Measurements from ENCODE around the gene GOT1. TPM values are rescaled to one million over a fixed set of nuclear protein-coding genes. Genes with fewer than 3 reads are reported as not detected.

The GOT1 gene
- total and polyA plus RNA-seq, 2 of the 8 experiments (the other 6 are each of a cell fraction or from before 2014, with no cell fraction given) = 16.7 to 47.0 TPM

DNA sequence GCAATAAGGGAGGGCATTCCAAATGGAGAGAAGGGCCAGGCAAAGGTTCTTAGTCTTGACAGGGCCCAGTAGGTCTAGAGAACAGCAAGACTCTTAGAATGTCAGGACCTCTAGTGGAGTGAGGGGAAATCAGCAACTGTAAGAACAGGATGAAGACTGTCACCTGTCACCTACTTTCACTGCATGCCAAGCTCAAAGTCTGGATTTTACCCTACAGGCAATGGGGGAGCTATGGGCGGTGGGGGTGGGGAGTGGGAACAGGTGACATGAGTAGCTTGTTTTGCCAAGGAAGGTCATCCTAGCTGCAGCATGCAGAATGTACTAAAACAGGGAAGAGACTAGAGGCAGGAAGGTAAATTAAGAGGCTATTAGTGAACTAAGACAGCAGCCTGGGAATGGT lies 18.3 kb downstream of the GOT1 start:
- no peak overlapping the region for H2BK120ac ChIP-seq (replicated peaks; ENCODE audit: low read depth, low read length)
- no peak overlapping the region for H2BK15ac ChIP-seq (ENCODE audit: low read length)
- H4K91ac ChIP-seq (replicated peaks; ENCODE audit: insufficient read length, low read length) = no peak overlapping the region
- no peak overlapping the region for H3K27ac ChIP-seq (ENCODE audit: low read depth, low read length)
- H3K36me3 ChIP-seq (ENCODE audit: control insufficient read depth in 2 of 4, insufficient read depth in 4 of 4, low read length in 3 of 4) = no peaks in the 10 kb centered on the region
- POLR2A ChIA-PET (ENCODE audit: partially characterized antibody) = interaction anchor here (1.1 to 2.2 kb wide), 4 partner anchors 9 to 18 kb away, joined by 3 to 6 read pairs (median 4); partner anchors contain the start of gene GOT1
- H3K9ac ChIP-seq (replicated peaks in 1 of 4; ENCODE audit: extremely low read depth in 1 of 4, low read depth in 3 of 4, low read length in 3 of 4) = no peak overlapping the region
- no peaks in the 10 kb centered on the region for H3K9me3 ChIP-seq (ENCODE audit: insufficient read depth in 2 of 2, low read depth in 1 of 2, low read length in 1 of 2)
- no peak overlapping the region for H3K18ac ChIP-seq (ENCODE audit: extremely low read depth, low read length)
- peaks cover 3% of the 10 kb centered on the region; the same call in 1 of the 2 replicates for H3K79me1 ChIP-seq (ENCODE audit: low read depth, low read length)
- no peak overlapping the region for H2AK5ac ChIP-seq (ENCODE audit: low read depth, low read length)
- H2BK20ac ChIP-seq (ENCODE audit: low read length) = no peak overlapping the region
- H2AFZ ChIP-seq (ENCODE audit: low read length) = no peak overlapping the region
- peak in 1 of 2 experiments; percentile 19; a peak in 1 of 4 replicates for TF ChIP-seq RAD21 (IDR thresholded peaks at IDR 0.05 in 1 of 2, conservative IDR thresholded peaks at IDR 0.05 in 1 of 2; ENCODE audit: low read depth in 2 of 2, low read length in 2 of 2)
- no peak for TF ChIP-seq RBBP5 (IDR thresholded peaks at IDR 0.05; ENCODE audit: borderline replicate concordance, low read depth, low read length)
- no peak overlapping the region for H3K4me3 ChIP-seq (ENCODE audit: extremely low read depth in 1 of 4, insufficient read depth in 2 of 4, low read depth in 3 of 4, low read length in 4 of 4)
- H3K23ac ChIP-seq (ENCODE audit: insufficient read length) = no peak overlapping the region
- H3K4me2 ChIP-seq (ENCODE audit: insufficient read depth in 1 of 2, low read depth in 2 of 2, low read length in 2 of 2) = no peak overlapping the region
- no peaks in the 10 kb centered on the region for H3K4me1 ChIP-seq (replicated peaks in 1 of 4; ENCODE audit: control insufficient read depth in 3 of 4, insufficient read depth in 4 of 4, low read length in 3 of 4)
- no peak overlapping the region for H4K5ac ChIP-seq (ENCODE audit: insufficient read length, low read depth, low read length)
- H3K79me2 ChIP-seq (ENCODE audit: control insufficient read depth in 1 of 2, insufficient read depth in 2 of 2, low read length in 2 of 2) = no peaks in the 10 kb centered on the region
- CTCF ChIA-PET (ENCODE audit: partially characterized antibody) = interaction anchor here (0.7 to 2.4 kb wide), 8 partner anchors 9 to 93 kb away, joined by 3 to 9 read pairs (median 4); no protein-coding TSS in a partner anchor
- H3K23me2 ChIP-seq (ENCODE audit: low read depth, low read length) = no peaks in the 10 kb centered on the region
- no peak overlapping the region for H2BK5ac ChIP-seq (ENCODE audit: low read depth, low read length)
- no CpG with 5 or more reads among the region's 1 CpG for WGBS, 2 experiments (ENCODE audit: extremely low coverage in 1 of 2, insufficient coverage in 1 of 2, insufficient read length in 1 of 2, insufficient replicate concordance in 2 of 2, low coverage in 1 of 2, low lambda C conversion rate in 2 of 2, missing lambda C conversion rate in 1 of 2)
- no peak overlapping the region for H3K56ac ChIP-seq (replicated peaks; ENCODE audit: insufficient read length, low read depth, low read length)
- H4K8ac ChIP-seq (ENCODE audit: extremely low read depth, insufficient read depth, low read length) = no peak overlapping the region
- peaks cover 0 to 4% of the 10 kb centered on the region in 2 experiments for H4K20me1 ChIP-seq (replicated peaks in 1 of 2; ENCODE audit: control insufficient read depth in 1 of 2, insufficient read depth in 2 of 2, low read length in 2 of 2)
- no peak overlapping the region for H2BK12ac ChIP-seq (ENCODE audit: low read depth, low read length)
- no peak overlapping the region for H3K4ac ChIP-seq (replicated peaks; ENCODE audit: insufficient read length, low read depth, low read length)
- H3K14ac ChIP-seq (ENCODE audit: insufficient read length) = no peak overlapping the region
- FAIRE-seq = no peak
- no peaks in the 10 kb centered on the region for H3K27me3 ChIP-seq (replicated peaks in 1 of 4; ENCODE audit: control insufficient read depth in 3 of 4, extremely low read depth in 1 of 4, insufficient read depth in 3 of 4, low read length in 3 of 4)
- no peak for DNase-seq (ENCODE audit: low read depth in 1 of 2, low spot score in 2 of 2)

Data from H1 (cell line).